CD14-positive monocyte (primary cell): ENCODE results near the gene LRFN3. TPM values are rescaled to one million over a fixed set of nuclear protein-coding genes. Genes with fewer than 3 reads are reported as not detected.
"Not testable (repeated sequence)": the region's sequence is repeated elsewhere in the genome, so short reads cannot be mapped to it uniquely, and the experiment has no call there.

ENCODE experiments used
- DNase-seq, 3 donors: peaks; one replicate each; pipeline ENCODE4 v3.0.0-alpha.2; 2011 to 2022
- H2AFZ ChIP-seq: 2 replicates; pipeline ENCODE4 v1.6.0; 2012; ENCODE audit warnings: mild to moderate bottlenecking, low read depth, low read length, inconsistent platforms; ENCODE audit not compliant: insufficient read depth, poor library complexity, severe bottlenecking
- H3K27ac ChIP-seq, 2 donors: 1 replicate in 1 of 2; 2 replicates in 1 of 2; pipeline ENCODE4 v1.5.1; 2012 to 2013; ENCODE audit warnings: low read length in 2 of 2, control low read depth in 1 of 2, inconsistent platforms in 1 of 2, low read depth in 1 of 2, mild to moderate bottlenecking in 1 of 2
- H3K27me3 ChIP-seq, 2 donors: one replicate each; pipeline versions ENCODE4 v1.6.0 to v1.6.1; 2011 to 2013; ENCODE audit warnings: low read length in 2 of 2; ENCODE audit not compliant: control insufficient read depth in 2 of 2, insufficient read depth in 2 of 2
- H3K36me3 ChIP-seq, 2 donors: replicated peaks in 1 of 2; 1 replicate in 1 of 2; 2 replicates in 1 of 2; pipeline versions ENCODE4 v1.5.1 to v1.6.1; 2012 to 2013; ENCODE audit warnings: low read length in 2 of 2, control low read depth in 1 of 2, inconsistent platforms in 1 of 2, mild to moderate bottlenecking in 1 of 2; ENCODE audit not compliant: insufficient read depth in 2 of 2, control insufficient read depth in 1 of 2
- H3K4me1 ChIP-seq, 2 donors: 1 replicate in 1 of 2; 2 replicates in 1 of 2; pipeline versions ENCODE4 v1.5.1 to v1.6.1; 2012 to 2013; ENCODE audit warnings: low read length in 2 of 2, control low read depth in 1 of 2, inconsistent platforms in 1 of 2, mild to moderate bottlenecking in 1 of 2, moderate library complexity in 1 of 2; ENCODE audit not compliant: insufficient read depth in 2 of 2, control insufficient read depth in 1 of 2
- H3K4me2 ChIP-seq: replicated peaks from 2 replicates; pipeline ENCODE3; 2012; ENCODE audit warnings: low read length, moderate library complexity, mild to moderate bottlenecking; ENCODE audit not compliant: poor library complexity, severe bottlenecking; ENCODE audit errors: extremely low read depth
- H3K4me3 ChIP-seq, 3 experiments: fragments of 200-600 bp in 1 of 3; sonication (generic) in 1 of 3; replicated peaks in 1 of 3; 1 replicate in 2 of 3; 2 replicates in 1 of 3; pipeline ENCODE4 v1.5.1; 2011 to 2013; ENCODE audit warnings: low read length in 3 of 3, mild to moderate bottlenecking in 3 of 3, control low read depth in 2 of 3, low read depth in 2 of 3, inconsistent platforms in 1 of 3, moderate library complexity in 1 of 3
- H3K79me2 ChIP-seq: 2 replicates; pipeline ENCODE4 v1.6.0; 2012; ENCODE audit warnings: mild to moderate bottlenecking, control low read depth, inconsistent platforms, low read length, moderate library complexity; ENCODE audit not compliant: insufficient read depth
- H3K9ac ChIP-seq: 2 replicates; pipeline ENCODE4 v1.6.0; 2017; ENCODE audit warnings: low read length, mild to moderate bottlenecking; ENCODE audit not compliant: insufficient read depth, poor library complexity, severe bottlenecking
- H3K9me3 ChIP-seq, 2 donors: replicated peaks in 1 of 2; 1 replicate in 1 of 2; 2 replicates in 1 of 2; pipeline versions ENCODE4 v1.5.1 to v1.6.1; 2012 to 2013; ENCODE audit warnings: low read length in 2 of 2, control low read depth in 1 of 2; ENCODE audit not compliant: control insufficient read depth in 1 of 2, insufficient read depth in 1 of 2
- H4K20me1 ChIP-seq: 2 replicates; pipeline ENCODE4 v1.6.0; 2012; ENCODE audit warnings: mild to moderate bottlenecking, low read length, control low read depth, moderate library complexity; ENCODE audit not compliant: insufficient read depth
- H3K27ac Mint-ChIP-seq, 7 donors: one replicate each; pipeline ENCODE4 v1.8.0; 2020; ENCODE audit warnings: mild to moderate bottlenecking in 7 of 7, mixed read lengths in 7 of 7, moderate library complexity in 6 of 7, inconsistent platforms in 2 of 7
- H3K27me3 Mint-ChIP-seq, 3 donors: one replicate each; pipeline ENCODE4 v1.8.0; 2021 to 2022; ENCODE audit warnings: low read depth in 3 of 3, mild to moderate bottlenecking in 3 of 3, mixed read lengths in 3 of 3, moderate library complexity in 3 of 3, inconsistent platforms in 1 of 3
- H3K36me3 Mint-ChIP-seq, 2 donors: one replicate each; pipeline ENCODE4 v1.8.0; 2020; ENCODE audit warnings: mixed read lengths in 2 of 2, inconsistent platforms in 1 of 2, mild to moderate bottlenecking in 1 of 2
- H3K4me1 Mint-ChIP-seq: one replicate; pipeline ENCODE4 v1.8.0; 2020; ENCODE audit warnings: mild to moderate bottlenecking, mixed read lengths
- H3K4me3 Mint-ChIP-seq, 2 donors: one replicate each; pipeline ENCODE4 v1.8.0; 2020; ENCODE audit warnings: mild to moderate bottlenecking in 2 of 2, mixed read lengths in 2 of 2, moderate library complexity in 1 of 2
- H3K9me3 Mint-ChIP-seq, 7 donors: one replicate each; pipeline ENCODE4 v1.8.0; 2020 to 2022; ENCODE audit warnings: mixed read lengths in 7 of 7, mild to moderate bottlenecking in 6 of 7, moderate library complexity in 6 of 7, inconsistent platforms in 2 of 7
- WGBS: methylation state at CpG from one replicate; pipeline ENCODE4 v1.1.5; 2013; ENCODE audit warnings: missing lambda C conversion rate; ENCODE audit not compliant: insufficient coverage; 5-methylcytosine and 5-hydroxymethylcytosine counted together
- intact Hi-C, 2 donors: fragments of 100-400 bp; cut with micrococcal nuclease; formaldehyde crosslinking; loops; one replicate each; pipeline versions ENCODE4 v1.15.0 to v1.15.1; 2023
- polyA plus RNA-seq, 3 donors: library from polyadenylated mRNA; depleted of rRNA in 1 of 3; unstranded in 2 of 3; stranded (reverse) in 1 of 3; fragments of 300-500 nt in 2 of 3; fragments of >200 nt in 1 of 3; fragmentation: Illumina TruSeq in 2 of 3; gene quantifications; 1 replicate in 2 of 3; 2 replicates in 1 of 3; pipeline ENCODE4 v1.2.3, GENCODE V29; 2012 to 2021
- TF ChIP-seq, protein P1 (sequence below): fragments of 200-600 bp; IDR thresholded peaks from one replicate; pipeline ENCODE4 v1.8.0; 2022; ENCODE audit warnings: antibody characterized with exemption, mild to moderate bottlenecking

The LRFN3 gene
- polyA plus RNA-seq, 3 donors, result 0.04 TPM; not detected in 2

DNA sequence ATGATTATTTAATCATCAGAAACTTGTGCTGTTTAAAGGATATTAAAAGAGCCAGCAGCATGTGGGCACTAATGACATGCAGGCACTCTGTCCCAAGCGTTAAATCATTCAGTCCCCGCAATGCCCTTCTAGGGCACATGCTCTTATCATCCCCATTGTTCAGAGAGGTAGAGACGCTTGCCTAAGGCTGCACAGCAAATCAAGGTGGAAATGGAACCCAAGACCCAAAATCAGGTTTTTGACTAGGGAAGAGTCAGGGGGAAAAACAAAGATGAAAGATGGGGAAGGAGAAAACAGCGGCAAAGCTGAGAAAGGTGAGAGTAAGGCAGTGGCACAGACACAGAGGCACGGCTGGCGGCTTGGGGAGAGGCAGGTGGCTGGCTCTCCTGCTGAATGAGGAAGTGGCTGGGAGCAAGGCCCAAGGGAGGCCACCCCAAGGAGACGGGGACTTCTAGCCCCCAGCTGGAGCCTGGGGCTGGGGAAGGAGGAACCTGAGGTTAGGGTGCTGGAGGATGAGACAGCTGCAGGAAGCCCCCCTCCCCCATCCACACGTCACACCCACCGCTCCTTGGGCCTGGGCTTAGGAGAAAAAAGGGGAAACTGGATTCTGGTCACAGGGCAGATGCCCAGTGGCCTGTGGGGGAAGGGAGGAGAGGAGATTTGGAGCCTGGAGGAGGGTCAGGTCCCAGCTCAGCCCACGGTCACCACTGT is 27.0 kb upstream of the LRFN3 start:
- Mint-ChIP-seq H3K4me1 (peaks cover 73% of the 10 kb centered on the region), H3K27ac (peak overlapping the region; percentile 96 to 100 (median 100))
- 22% methylated on average over 6 of the region's 10 CpGs for WGBS

DNA sequence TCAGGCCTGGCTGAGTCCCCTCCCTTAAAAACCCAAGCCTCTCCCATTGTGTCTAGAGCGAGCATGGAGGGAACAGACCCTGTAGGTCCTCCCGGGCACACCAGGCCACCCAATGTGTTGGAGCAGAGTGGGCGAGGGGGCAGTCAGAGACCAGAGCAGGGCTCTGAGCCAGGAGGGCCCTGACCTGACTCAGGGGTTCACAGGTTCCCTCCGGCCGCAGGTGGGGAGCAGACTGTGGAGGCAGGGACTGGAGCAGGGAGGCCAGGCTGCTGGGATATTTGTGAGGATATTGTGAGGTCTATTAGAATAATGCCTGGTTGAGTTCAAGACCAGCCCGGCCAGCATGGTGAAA is 26.5 kb upstream of the LRFN3 start:
- no peaks in the 10 kb centered on the region for H3K27me3 ChIP-seq
- no peaks in the 10 kb centered on the region for H3K9me3 Mint-ChIP-seq
- peaks cover 45% of the 10 kb centered on the region for H3K79me2 ChIP-seq
- H3K36me3 ChIP-seq, result peaks cover 15 to 16% of the 10 kb centered on the region in 2 donors
- H3K4me2 ChIP-seq, result peak overlapping the region; percentile 100
- intact Hi-C loops, result loop anchor here in 1 of 2 donors (2.0 to 10.0 kb wide), 5 partner anchors 15 to 465 kb away; partner anchors contain the start of genes FFAR2, IGFLR1, LIN37 and OVOL3
- peak overlapping the region in 2 of 3 experiments; percentile 3 to 99 for H3K4me3 ChIP-seq
- H3K9ac ChIP-seq, result peak overlapping the region; percentile 60
- H3K4me3 Mint-ChIP-seq, result peak overlapping the region; percentile 60 to 97
- H3K27ac ChIP-seq, result peak overlapping the region; percentile 97 to 98
- H3K4me1 ChIP-seq, result peaks cover 86 to 99% of the 10 kb centered on the region in 2 donors
- TF ChIP-seq, protein P1, sequence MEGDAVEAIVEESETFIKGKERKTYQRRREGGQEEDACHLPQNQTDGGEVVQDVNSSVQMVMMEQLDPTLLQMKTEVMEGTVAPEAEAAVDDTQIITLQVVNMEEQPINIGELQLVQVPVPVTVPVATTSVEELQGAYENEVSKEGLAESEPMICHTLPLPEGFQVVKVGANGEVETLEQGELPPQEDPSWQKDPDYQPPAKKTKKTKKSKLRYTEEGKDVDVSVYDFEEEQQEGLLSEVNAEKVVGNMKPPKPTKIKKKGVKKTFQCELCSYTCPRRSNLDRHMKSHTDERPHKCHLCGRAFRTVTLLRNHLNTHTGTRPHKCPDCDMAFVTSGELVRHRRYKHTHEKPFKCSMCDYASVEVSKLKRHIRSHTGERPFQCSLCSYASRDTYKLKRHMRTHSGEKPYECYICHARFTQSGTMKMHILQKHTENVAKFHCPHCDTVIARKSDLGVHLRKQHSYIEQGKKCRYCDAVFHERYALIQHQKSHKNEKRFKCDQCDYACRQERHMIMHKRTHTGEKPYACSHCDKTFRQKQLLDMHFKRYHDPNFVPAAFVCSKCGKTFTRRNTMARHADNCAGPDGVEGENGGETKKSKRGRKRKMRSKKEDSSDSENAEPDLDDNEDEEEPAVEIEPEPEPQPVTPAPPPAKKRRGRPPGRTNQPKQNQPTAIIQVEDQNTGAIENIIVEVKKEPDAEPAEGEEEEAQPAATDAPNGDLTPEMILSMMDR, result no peak
- H3K27me3 Mint-ChIP-seq, result peaks cover 0 to 3% (median 0%) of the 10 kb centered on the region in 3 donors
- DNase-seq, result no peak
- H2AFZ ChIP-seq, result no peak overlapping the region
- peak overlapping the region; percentile 96 to 100 (median 100) for H3K27ac Mint-ChIP-seq
- no peaks in the 10 kb centered on the region for H3K9me3 ChIP-seq
- peaks cover 72% of the 10 kb centered on the region for H3K4me1 Mint-ChIP-seq
- 37% methylated on average over 4 of the region's 6 CpGs for WGBS
- peaks cover 26 to 34% of the 10 kb centered on the region in 2 donors for H3K36me3 Mint-ChIP-seq
- H4K20me1 ChIP-seq, result no peaks in the 10 kb centered on the region

More for the DNA sequence above, 27.0 kb upstream of the LRFN3 start:
- peaks cover 0 to 1% (median 0%) of the 10 kb centered on the region in 7 donors for H3K9me3 Mint-ChIP-seq
- peaks cover 31 to 39% of the 10 kb centered on the region in 2 donors for H3K36me3 Mint-ChIP-seq
- H3K4me3 Mint-ChIP-seq, result peak overlapping the region; percentile 95 to 97
- peak overlapping the region; percentile 51 to 99 (median 97) for H3K4me3 ChIP-seq
- H4K20me1 ChIP-seq, result no peaks in the 10 kb centered on the region
- intact Hi-C loops, result loop anchor here in 1 of 2 donors (10.0 kb wide), 4 partner anchors 146 to 464 kb away; partner anchors contain the start of genes FFAR2, IGFLR1, LIN37 and OVOL3
- peak; percentile 99 to 100 (median 100) for DNase-seq
- no peaks in the 10 kb centered on the region for H3K9me3 ChIP-seq
- TF ChIP-seq, protein P1, result no peak
- H3K9ac ChIP-seq, result peak overlapping the region; percentile 82
- peaks cover 50% of the 10 kb centered on the region for H3K79me2 ChIP-seq
- H3K4me2 ChIP-seq, result peak overlapping the region; percentile 100
- peaks cover 18 to 20% of the 10 kb centered on the region in 2 donors for H3K36me3 ChIP-seq
- no peak overlapping the region for H2AFZ ChIP-seq
- peak overlapping the region; percentile 97 to 98 for H3K27ac ChIP-seq
- H3K27me3 Mint-ChIP-seq, result peaks cover 0 to 2% (median 0%) of the 10 kb centered on the region in 3 donors
- H3K4me1 ChIP-seq, result peaks cover 86 to 99% of the 10 kb centered on the region in 2 donors
- H3K27me3 ChIP-seq, result no peaks in the 10 kb centered on the region

DNA sequence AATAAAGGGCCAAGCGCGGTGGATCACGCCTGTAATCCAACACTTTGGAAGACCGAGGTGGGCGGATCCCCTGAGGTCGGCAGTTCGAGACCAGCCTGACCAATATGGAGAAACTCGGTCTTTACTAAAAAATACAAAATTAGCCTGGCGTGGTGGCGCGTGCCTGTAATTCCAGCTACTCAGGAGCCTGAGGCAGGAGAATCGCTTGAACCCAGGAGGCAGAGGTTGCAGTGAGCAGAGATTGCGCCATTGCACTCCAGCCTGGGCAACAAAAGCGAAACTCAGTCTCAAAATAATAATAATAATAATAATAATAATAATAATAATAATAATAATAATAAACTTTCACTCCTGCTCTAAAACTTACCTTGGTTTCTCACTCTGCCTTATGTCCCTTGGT is 25.8 kb upstream of the LRFN3 start:
- Histone ChIP-seq H3K4me1 (peaks cover 85 to 99% of the 10 kb centered on the region in 2 donors), H3K36me3 (peaks cover 11 to 16% of the 10 kb centered on the region in 2 donors), H3K27ac (peak overlapping the region; percentile 97 to 98), H3K79me2 (peaks cover 38% of the 10 kb centered on the region)
- not testable (repeated sequence) for H3K4me3 ChIP-seq, H3K27me3 Mint-ChIP-seq, H3K4me3 Mint-ChIP-seq, H3K9me3 ChIP-seq, H3K27me3 ChIP-seq, H2AFZ ChIP-seq, H3K9ac ChIP-seq, H4K20me1 ChIP-seq, H3K9me3 Mint-ChIP-seq, H3K4me2 ChIP-seq, DNase-seq
- H3K4me1 Mint-ChIP-seq, result peaks cover 70% of the 10 kb centered on the region
- peak overlapping the region; percentile 96 to 100 (median 100) for H3K27ac Mint-ChIP-seq
- H3K36me3 Mint-ChIP-seq, result peaks cover 19 to 27% of the 10 kb centered on the region in 2 donors
- intact Hi-C loops, result loop anchor here in 1 of 2 donors (2.0 kb wide), 1 partner anchor 14 kb away; no protein-coding TSS in a partner anchor
- 96% methylated on average over 4 of the region's 14 CpGs for WGBS
